Gastroesophageal sphincter (tissue), 4 donors: ENCODE measurements around the gene VCL. TPM values are rescaled to one million over a fixed set of nuclear protein-coding genes. Genes with fewer than 3 reads are reported as not detected.

Experiments used
- ATAC-seq: fragments of 150-250 bp; one replicate; pipeline ENCODE4 v1.9.1; 2016; ENCODE audit warnings: mild to moderate bottlenecking, moderate library complexity
- H3K27ac ChIP-seq, 4 donors: fragments of 200-600 bp; sonication (generic) in 3 of 4; 1 replicate in 3 of 4; 2 replicates in 1 of 4; pipeline ENCODE4 v1.5.1; 2016 to 2019
- H3K27me3 ChIP-seq: fragments of 200-600 bp; sonication (generic); one replicate; pipeline ENCODE4 v1.5.1; 2019
- H3K36me3 ChIP-seq, 2 donors: fragments of 200-600 bp; sonication (generic); one replicate each; pipeline ENCODE4 v1.5.1; 2019; ENCODE audit warnings: control low read depth in 1 of 2
- H3K4me1 ChIP-seq, 3 donors: fragments of 200-600 bp; sonication (generic); 1 replicate in 2 of 3; 2 replicates in 1 of 3; pipeline ENCODE4 v1.5.1; 2016 to 2019; ENCODE audit warnings: control low read depth in 2 of 3
- H3K4me3 ChIP-seq, 2 donors: fragments of 200-600 bp; sonication (generic); one replicate each; pipeline ENCODE4 v1.5.1; 2019; ENCODE audit warnings: mild to moderate bottlenecking in 1 of 2, moderate library complexity in 1 of 2
- H3K9me3 ChIP-seq, 3 donors: fragments of 200-600 bp; sonication (generic); one replicate each; pipeline ENCODE4 v1.5.1; 2017 to 2019; ENCODE audit warnings: control low read depth in 2 of 3
- CTCF ChIP-seq, 4 experiments: fragments of 200-600 bp in 2 of 4; fragments of 450-650 bp in 2 of 4; sonication (generic) in 1 of 4; IDR thresholded peaks; one replicate each; pipeline ENCODE4 v1.5.1; 2017 to 2019; ENCODE audit warnings: antibody characterized with exemption in 4 of 4, mild to moderate bottlenecking in 2 of 4, moderate library complexity in 2 of 4
- EP300 ChIP-seq: sonication (generic); formaldehyde crosslinking; IDR thresholded peaks from one replicate; pipeline ENCODE4 v1.6.1; 2017; ENCODE audit warnings: antibody characterized with exemption, mild to moderate bottlenecking
- POLR2A ChIP-seq, 2 donors: fragments of 450-650 bp; IDR thresholded peaks; one replicate each; pipeline ENCODE4 v1.6.1; 2017; ENCODE audit warnings: antibody characterized with exemption in 2 of 2, mild to moderate bottlenecking in 2 of 2, moderate library complexity in 1 of 2
- POLR2AphosphoS5 ChIP-seq: sonication (generic); formaldehyde crosslinking; IDR thresholded peaks from one replicate; pipeline ENCODE4 v1.6.1; 2017; ENCODE audit warnings: antibody characterized with exemption
- WGBS, 2 donors: methylation state at CpG; one replicate each; pipeline ENCODE4 v1.1.5; 2018; ENCODE audit warnings: low coverage in 1 of 2; 5-methylcytosine and 5-hydroxymethylcytosine counted together
- total RNA-seq, 4 donors: library from RNA; depleted of rRNA; stranded (reverse); fragments of >200 nt; gene quantifications; one replicate each; pipeline ENCODE4 v1.1.0, GENCODE V29; 2016

Gene VCL
- total RNA-seq, 4 donors from 2014 or later = 433 to 615 (median 440) TPM

DNA sequence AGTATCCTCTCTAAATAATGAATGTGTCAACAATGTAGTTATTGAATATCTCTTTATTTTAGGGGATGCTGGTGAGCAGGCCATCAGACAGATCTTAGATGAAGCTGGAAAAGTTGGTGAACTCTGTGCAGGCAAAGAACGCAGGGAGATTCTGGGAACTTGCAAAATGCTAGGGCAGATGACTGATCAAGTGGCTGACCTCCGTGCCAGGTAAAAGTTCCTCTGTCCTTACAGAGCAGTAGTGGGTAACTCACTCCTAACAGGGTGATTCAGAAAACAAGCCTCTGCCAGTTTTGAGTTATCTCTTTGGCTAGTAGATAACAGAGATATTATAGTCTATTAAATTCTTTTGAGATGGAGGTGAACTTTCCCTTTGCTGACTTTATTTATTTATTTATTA, 85.4 kb downstream of the VCL start:
- Histone ChIP-seq H3K36me3 (peaks cover 0 to 43% of the 10 kb centered on the region in 2 donors), H3K4me3 (no peak overlapping the region), H3K4me1 (peaks cover 7 to 64% (median 19%) of the 10 kb centered on the region in 3 donors), H3K9me3 (no peaks in the 10 kb centered on the region), H3K27me3 (no peaks in the 10 kb centered on the region), H3K27ac (peak overlapping the region in 1 of 4 donors; percentile 24)
- no peak for ATAC-seq
- 71 to 73% methylated on average over 2 of the region's 2 CpGs for WGBS, 2 donors
- TF ChIP-seq POLR2AphosphoS5 (no peak), POLR2A (IDR thresholded peaks at IDR 0.05) (no peak), CTCF (IDR thresholded peaks at IDR 0.05) (no peak)

DNA sequence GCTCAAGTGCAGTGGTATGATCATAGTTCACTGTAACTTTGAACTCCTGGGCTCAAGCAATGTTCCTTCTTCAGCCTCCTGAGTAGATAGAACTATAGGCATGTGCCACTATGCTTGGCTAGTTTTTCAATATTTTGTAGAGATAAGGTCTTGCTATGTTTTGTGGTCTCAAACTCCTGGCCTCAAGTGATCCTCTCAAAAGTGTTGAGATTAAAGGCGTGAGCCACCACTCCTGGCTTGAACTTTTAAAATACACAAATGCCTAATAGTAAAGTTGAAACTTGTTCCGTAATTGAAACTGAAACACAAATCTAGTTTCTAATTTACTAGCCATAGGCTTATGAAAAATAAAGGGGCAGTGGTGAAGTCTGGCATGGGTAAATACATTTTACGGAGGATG, 87.0 kb downstream of the VCL start:
- Histone ChIP-seq H3K4me3 (no peak overlapping the region), H3K27ac (peak overlapping the region in 1 of 4 donors; percentile 21), H3K27me3 (no peaks in the 10 kb centered on the region), H3K9me3 (no peaks in the 10 kb centered on the region), H3K4me1 (peaks cover 5 to 59% (median 9%) of the 10 kb centered on the region in 3 donors), H3K36me3 (peaks cover 0 to 56% of the 10 kb centered on the region in 2 donors)
- no peak for ATAC-seq
- TF ChIP-seq POLR2A (IDR thresholded peaks at IDR 0.05) (no peak), POLR2AphosphoS5 (no peak), EP300 (no peak)
- 69 to 82% methylated on average over 3 of the region's 3 CpGs for WGBS, 2 donors

GRCh38 chr10:74086317-74086716, 88.4 kb downstream of the VCL start:
- ATAC-seq = no peak
- Histone ChIP-seq H3K4me3 (no peak overlapping the region), H3K9me3 (no peaks in the 10 kb centered on the region), H3K27ac (peak overlapping the region in 2 of 4 donors; percentile 16 to 31), H3K4me1 (peaks cover 0 to 46% (median 6%) of the 10 kb centered on the region in 3 donors), H3K27me3 (no peaks in the 10 kb centered on the region), H3K36me3 (peaks cover 0 to 69% of the 10 kb centered on the region in 2 donors)
- WGBS, 2 donors = 72 to 83% methylated on average over 1 to 2 of the region's 2 CpGs
- TF ChIP-seq POLR2A (IDR thresholded peaks at IDR 0.05) (no peak), CTCF (IDR thresholded peaks at IDR 0.05) (no peak), EP300 (no peak), POLR2AphosphoS5 (no peak)

GRCh38 chr10:74088722-74089121, 90.8 kb downstream of the VCL start:
- Histone ChIP-seq H3K36me3 (peaks cover 0 to 76% of the 10 kb centered on the region in 2 donors), H3K4me3 (no peak overlapping the region), H3K4me1 (peaks cover 0 to 24% (median 0%) of the 10 kb centered on the region in 3 donors), H3K27me3 (no peaks in the 10 kb centered on the region), H3K9me3 (no peaks in the 10 kb centered on the region), H3K27ac (no peak overlapping the region)
- WGBS, 2 donors = 17 to 55% methylated on average over 3 of the region's 3 CpGs
- ATAC-seq = no peak
- TF ChIP-seq POLR2A (IDR thresholded peaks at IDR 0.05) (no peak), CTCF (IDR thresholded peaks at IDR 0.05) (no peak), POLR2AphosphoS5 (no peak), EP300 (no peak)

GRCh38 chr10:74092372-74092771, 94.5 kb downstream of the VCL start:
- WGBS, 2 donors = 79 to 93% methylated on average over 2 to 3 of the region's 3 CpGs
- H3K4me1 ChIP-seq = peaks cover 0 to 13% (median 0%) of the 10 kb centered on the region in 3 donors
- no peak for ATAC-seq
- TF ChIP-seq POLR2A (IDR thresholded peaks at IDR 0.05) (no peak), CTCF (IDR thresholded peaks at IDR 0.05) (no peak), POLR2AphosphoS5 (no peak), EP300 (no peak)
- H3K4me3 ChIP-seq = no peak overlapping the region
- peaks cover 8 to 87% of the 10 kb centered on the region in 2 donors for H3K36me3 ChIP-seq
- H3K9me3 ChIP-seq = no peaks in the 10 kb centered on the region
- H3K27me3 ChIP-seq = no peaks in the 10 kb centered on the region
- no peak overlapping the region for H3K27ac ChIP-seq
